ENCODE results near the gene AKR1B15.
"Not testable (repeated sequence)": the region's sequence is repeated elsewhere in the genome, so short reads cannot be mapped to it uniquely, and the experiment has no call there.

AKR1B15 gene

DNA sequence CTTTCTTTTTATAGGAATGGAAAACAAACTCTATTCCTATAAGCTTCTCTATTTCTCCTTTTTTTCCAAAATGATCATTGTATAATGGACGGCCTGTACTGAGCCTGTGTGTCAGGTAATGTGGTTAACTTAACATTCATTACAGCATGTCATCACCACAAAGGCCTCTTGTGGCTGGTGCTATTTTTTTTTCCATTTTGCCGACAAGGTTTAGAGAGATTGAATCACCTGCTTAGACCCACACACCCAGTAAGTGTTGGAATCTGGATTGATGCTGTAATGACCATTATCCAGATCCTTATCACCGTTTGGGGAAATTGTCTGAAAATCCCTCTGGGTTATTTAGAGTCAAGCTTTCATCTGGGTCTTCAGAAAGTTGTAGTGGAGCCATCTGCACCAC is 18.5 kb downstream of the AKR1B15 start:
- no peak for DNase-seq

DNA sequence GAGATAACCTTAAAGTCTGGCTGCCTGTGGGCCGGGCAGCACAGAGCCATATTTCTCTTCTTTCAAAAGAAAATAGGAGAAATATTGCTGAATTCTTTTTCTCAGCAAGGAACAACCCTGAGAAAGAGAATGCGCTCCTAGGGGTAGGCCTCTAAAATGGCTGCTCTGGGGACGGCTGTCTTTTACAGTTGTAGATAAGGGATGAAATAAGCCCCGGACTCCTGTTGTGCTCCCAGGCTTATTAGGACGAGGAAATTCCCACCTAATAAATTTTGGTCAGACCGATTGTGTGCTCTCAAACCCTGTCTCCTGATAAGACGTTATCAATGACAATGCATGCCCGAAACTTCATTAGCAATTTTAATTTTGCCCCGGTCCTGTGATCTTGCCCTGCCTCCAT is 21.1 kb downstream of the AKR1B15 start:
- not testable (repeated sequence) for DNase-seq

DNA sequence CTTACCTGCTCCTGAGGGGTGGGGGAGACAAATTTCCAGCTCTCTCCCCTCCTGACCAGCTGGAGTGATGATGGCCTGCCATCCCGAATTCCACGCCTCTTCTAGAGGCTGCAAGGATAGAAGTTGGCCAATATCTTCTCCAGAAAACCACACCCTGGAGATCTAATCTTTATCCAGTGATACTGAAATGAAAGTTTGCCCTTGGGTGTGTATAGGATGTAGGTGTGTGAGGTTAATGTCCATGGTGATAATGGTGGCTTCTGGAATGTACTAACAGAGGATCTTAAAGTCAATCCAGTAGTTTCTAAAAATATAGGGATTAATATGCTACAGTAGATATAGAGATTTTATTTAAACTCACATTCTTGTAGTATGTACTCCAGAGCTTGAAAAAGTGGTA is 22.2 kb downstream of the AKR1B15 start:
- DNase-seq = no peak

DNA sequence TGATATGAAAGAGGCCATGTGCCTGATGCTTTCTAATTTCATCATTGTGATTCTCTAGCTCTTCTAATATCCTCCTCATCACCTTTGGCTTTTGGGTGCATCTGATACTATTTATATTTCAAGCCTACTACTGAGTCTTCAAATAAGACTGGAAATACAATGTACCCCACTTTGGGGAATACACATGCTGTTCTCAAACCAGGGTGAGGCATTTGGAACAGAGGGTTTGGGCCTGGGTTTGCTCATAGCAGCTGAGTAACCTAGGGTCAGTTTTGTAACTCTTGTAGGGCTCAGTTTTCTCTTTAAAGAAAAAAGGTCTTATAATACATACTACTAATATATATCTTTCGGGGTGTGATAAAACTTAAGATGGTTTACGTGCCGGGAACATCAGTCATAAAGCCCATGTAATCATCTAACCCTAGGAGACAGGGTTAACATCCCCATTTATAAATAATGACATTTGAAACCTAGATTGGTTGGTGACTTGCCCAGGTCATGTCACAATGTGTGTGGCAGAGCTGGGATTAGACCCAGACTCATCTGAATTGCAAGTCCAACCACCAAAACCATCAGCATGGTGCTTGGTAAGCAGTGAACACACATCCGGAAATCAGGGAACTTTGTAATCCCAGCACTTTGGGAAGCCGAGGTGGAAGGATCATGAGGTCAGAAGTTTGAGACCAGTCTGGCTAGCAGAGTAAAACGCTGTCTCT is 23.0 kb downstream of the AKR1B15 start:
- no peak for DNase-seq

DNA sequence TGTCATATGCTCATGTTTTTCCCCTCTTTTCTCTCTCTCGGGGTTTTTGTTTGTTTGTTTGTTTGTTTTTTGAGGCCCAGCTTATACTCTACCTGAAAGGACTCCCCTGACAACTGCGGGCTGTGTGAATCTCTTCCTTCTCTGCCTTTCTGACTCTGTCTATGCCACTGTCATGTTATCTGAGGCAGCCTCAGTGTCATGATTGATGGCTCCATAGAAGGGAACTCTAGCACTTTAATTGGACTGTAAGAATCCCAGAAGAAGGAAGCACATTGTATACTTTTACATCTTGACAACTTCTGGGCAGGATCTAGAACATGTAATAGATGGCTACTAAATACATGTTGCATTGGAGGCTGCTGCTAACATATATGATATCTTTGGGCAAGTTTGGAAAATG is 25.4 kb downstream of the AKR1B15 start:
- DNase-seq = no peak

DNA sequence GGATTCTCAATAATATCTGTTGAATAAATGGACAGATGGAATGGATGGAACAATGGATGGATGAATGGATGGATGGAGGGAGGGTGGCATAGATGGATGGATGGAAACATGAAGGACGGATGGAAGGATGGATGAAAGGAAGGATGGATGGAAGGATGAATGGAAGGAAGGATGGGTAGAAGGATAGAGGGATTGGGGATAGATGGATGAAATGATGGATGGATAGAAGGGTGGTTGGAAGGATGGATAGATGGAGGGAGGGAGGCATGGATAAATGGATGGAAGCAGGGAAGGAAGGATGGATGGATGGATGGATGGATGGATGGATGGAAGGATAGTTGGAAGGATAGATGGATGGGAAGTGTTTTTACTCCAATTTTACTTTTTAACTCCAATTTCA is 35.4 kb downstream of the AKR1B15 start:
- DNase-seq = no peak

DNA sequence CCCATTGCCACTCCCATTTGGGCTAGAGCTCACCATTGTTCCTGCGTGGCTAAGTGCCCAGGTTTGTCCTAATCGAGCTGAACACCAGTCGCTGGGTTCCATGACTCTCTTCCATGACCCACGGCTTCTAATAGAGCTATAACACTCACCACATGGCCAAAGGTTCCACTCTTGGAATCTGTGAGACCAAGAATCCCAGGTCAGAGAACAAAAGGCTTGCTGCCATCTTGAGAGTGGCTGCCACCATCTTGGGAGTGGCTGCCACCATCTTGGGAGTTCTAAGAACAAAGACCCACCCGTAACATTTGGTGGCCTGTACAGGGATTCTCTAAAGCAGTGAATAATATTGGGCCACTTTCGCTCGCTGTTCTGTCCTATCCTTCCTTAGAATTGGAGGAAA is 37.0 kb downstream of the AKR1B15 start:
- no peak for DNase-seq

DNA sequence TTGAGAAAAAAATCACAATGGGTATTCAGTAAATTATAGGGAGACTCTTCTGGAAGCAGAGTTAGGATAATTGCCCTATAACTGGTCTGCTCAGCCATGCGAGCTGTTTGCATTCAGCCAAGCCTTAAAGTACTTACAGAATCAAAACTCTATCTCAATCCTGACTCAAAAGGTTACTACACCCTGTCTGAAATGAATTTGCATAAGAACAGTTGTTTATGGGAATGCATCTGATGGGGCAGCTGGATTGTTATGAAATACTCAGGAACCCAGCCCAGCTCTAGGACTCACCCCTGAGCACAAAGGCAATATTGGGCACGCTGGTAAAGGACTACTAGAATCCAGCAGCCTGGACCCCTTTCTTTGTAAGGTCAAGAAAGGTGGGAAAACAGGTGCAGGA is 38.8 kb downstream of the AKR1B15 start:
- no peak for DNase-seq

DNA sequence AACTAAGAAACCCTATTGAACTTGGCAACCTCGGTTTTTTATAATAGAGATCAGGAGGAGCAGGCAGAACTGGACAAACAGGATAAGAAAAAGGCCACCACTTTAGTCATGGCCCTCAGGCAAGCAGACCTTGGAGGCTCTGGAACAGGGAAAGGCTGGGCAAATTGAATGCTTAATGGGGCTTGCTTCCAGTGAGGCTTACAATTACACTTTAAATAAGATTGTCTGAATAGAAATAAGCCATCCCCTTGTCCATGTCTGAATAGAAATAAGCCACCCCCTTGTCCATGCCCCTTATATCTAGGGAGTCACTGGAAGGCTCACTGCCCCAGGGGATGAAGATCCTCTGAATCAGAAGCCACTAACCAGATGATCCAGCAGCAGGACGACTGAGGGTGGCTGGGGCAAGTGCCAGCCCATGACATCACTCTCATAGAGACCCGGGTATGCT is 40.6 kb downstream of the AKR1B15 start:
- no peak for DNase-seq

DNA sequence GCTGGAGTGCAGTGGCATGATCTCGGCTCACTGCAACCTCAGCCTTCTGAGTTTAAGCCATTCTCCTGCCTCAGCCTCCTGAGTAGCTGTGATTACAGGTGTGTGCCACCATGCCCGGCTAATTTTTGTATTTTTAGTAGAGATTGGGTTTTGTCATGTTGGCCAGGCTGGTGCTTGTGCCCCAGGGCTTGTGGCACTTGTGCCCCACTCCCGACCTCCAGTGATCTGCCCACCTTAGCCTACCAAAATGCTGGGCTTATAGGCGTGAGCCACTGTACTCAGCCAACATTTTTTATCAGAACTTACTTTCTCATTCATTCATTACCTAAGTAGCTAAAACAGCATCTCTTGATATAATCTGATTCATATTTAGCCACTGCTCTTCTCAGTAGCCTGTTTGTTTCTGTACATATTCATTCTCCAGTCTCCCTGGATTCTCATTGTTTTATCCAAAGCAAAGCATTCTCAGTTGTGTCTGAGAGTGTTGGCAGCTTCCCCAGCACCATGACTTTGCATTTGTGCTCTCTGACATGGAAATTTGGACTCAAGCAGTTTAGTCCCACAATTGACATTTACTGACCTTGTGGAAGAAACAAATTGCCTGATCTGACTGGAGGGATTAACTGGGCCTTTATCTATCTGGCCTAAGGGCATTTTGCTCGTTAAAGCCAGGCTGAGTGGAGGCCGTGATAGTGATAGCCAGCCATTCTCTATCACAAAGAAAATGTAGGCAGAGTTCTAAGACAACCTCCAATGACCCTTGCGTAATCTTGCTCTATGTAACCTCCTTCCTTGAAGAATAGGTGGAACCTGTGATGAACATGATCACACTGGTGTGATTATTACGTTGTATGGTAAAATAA is 44.9 kb downstream of the AKR1B15 start:
- DNase-seq = no peak

DNA sequence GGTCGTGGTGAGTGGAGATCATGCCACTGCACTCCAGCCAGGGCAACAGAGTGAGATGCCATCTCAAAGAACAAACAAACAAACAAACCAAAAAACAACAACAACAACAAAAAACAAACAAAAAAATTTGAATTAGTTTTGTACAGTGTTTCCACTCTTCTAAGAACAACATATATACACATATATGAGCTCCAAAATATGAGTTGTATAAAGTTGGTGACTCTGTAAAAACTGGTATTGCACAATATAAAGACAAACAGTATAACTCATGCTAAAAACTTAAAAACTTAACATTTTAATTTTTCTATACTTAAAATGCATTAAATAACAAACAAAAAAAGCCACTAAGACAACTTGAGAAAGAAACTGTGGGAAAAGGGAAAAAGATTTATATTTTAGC is 46.0 kb downstream of the AKR1B15 start:
- DNase-seq = no peak

DNA sequence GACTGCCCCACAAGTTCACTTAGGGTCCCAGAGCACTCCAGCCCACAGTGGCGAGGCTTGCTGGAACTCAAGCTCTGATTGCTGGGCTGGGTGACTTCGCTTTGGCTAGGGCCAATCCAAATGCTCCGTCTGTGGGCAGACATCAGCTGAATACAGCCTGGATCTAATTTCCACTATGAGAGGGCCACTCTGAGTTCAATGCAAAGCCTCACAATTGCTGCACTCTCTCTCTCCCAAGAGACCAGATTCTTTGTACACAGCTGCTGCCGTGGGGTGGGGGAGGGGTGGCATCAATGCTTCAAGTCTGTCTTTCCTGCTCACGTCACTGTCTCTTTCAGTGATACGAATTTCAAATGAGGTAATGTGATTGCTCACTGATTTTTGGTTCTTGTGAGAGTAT is 50.5 kb downstream of the AKR1B15 start:
- DNase-seq = no peak

DNA sequence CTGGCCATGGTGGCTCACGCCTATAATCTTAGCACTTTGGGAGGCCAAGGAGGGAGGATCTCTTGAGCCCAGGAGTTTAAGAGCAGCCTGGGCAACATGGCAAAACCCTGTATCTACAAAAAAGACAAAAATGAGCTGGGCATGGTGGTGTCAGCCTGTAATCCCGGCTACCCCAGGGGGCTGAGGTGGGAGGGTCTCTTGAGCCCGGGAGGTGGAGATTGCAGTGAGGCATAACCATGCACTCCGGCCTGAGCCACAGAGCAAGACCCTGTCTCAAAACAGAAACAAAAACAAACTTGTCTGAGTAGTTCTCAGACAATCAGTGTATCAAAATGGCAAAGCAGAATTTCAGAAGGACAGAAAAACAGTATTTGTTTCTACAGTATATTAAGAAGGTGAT is 52.5 kb downstream of the AKR1B15 start:
- no peak for DNase-seq

DNA sequence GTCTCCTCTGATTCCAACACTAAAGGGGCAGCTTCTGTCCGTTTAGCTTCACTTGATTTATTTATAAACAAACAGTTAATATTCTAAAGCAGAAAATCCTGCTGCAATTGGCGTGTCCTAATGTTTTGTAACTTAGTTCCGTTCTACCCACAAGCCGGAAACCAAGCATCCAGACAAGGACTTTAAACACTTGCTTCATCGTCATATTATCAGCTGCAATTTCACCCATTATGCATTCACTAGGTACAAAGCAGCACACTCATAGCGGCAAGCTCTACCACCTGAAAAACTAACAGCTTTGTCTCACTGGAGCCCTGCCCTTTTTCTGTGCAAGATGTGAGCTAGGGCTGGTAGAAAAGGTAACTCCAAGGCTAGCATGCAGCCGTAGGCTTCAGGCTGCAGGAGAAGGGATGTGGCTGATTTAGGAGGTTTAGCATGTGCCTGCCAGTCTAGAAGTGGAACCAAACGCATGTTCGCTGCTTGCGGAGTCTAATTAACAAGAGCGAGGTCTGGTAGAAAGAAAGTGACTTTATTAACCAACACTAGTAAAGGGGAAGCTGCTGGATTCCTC is 54.1 kb downstream of the AKR1B15 start:
- DNase-seq = no peak

DNA sequence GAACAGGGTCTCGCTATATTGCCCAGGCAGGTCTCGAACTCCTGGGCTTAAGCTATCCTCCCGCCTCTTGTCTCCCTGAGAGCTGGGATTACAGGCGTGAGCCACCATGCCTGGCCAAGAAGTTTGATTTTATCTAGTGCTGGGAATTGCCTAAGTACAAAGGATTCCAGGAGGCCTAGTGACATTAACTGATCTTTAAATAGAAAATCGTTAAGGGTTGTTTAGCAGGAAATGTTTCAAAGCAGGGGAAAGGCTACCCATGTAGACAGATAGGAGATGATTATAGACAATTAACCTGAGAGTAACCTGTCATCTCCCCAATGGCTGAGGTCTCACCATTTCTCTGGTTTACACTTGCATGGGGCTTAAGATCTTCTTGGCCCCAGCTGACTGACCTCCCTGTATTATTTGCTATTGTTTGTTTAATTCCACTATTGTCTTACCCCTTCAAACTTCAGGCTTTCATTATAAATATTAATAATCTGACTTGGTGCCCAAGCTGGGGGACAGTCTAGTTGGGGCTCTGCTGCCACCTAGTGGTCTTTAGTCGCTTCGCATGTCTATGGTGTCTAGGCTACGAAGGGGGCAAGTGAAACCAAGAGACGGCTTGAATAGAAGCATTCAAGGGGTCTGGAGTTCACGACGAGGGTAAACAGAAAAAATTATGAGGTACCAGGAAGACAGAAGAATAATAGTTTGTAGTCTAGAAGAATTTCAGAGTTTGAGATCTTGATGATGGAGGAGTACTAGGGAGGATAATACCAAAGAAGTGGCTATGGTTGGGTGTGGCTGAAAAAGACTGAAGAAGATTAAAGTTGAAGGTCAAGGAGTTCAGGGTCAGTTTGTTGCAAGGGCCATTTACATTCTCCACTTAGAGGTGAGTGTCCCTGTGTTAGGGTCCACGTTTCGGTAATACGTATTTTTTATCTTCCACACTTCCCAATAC is 57.3 kb downstream of the AKR1B15 start:
- DNase-seq = peak; percentile 27

DNA sequence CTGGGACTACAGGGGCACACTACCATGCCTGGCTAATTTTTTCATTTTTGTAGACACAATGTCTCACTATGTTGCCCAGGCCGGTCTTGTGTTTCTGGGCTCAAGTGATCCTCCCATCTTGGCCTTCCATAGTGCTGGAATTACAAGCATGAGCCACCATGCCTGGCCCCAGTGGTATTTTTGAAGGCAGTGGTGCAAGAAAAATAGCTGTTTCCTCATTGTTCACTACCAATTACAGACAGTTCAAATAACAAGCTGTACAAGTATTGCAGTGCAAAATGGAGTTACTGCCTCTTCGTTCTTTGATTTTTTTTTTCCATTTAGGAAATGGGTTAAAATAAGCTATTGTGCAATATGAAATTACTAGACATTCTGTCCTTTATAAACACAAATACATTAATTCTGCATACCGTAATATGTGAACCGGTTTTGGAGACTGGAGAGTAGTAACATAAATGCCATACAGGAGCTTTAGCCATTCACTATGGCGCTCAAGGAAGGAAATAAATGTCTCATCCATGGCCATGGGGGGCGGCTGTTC is 62.8 kb downstream of the AKR1B15 start:
- no peak for DNase-seq

DNA sequence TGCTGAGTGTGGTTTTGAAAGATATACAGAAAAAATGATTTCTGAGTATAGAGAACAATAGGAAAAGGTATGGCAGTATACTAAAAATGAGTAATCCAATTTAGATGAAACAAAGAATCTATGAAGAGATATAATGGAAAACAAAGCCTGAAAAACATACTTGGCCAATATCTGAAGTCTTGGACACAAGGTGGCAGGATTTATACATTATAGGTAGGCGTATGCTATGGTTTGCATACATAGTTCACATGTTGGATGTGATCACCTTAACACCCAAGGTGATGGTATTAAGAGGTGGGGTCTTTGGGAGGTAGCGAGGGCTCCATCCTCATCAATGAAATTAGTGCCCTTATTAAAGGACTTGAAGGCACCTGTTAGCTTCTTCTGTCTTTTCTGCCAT is 63.3 kb downstream of the AKR1B15 start:
- DNase-seq = no peak

DNA sequence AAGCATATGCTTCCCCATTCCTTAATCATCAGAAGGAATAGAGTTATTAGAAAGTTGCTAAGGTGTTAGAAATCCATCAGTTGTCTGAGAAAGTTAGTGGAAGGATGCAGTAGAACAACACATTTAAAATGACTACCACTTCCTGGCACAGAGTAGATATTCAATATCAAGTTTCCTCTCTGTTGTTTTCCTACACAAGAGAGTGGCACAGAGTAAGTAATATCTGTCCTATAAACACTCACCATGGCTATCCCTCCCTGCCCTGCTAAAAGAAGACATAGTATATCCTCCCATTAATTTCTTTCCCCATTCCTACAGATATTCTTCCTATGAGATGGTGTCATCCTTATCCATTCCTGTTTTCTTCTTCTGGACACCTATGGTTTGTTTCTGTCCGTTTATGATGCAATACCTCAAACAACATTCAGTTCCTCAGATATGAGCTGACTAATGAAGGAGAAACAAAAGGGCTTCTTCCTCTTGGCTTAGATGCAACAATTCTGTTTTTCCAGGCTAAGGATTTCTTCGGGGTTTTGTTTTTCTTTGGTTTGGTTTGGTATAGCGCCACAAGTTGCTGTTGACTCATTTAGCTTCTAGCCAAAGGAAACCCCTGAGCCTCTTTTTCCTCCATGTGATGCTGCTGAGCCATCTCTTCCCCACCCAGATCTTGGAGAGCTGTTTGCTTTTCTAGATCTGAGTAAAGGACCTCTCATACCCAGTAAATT is 64.9 kb downstream of the AKR1B15 start:
- no peak for DNase-seq

DNA sequence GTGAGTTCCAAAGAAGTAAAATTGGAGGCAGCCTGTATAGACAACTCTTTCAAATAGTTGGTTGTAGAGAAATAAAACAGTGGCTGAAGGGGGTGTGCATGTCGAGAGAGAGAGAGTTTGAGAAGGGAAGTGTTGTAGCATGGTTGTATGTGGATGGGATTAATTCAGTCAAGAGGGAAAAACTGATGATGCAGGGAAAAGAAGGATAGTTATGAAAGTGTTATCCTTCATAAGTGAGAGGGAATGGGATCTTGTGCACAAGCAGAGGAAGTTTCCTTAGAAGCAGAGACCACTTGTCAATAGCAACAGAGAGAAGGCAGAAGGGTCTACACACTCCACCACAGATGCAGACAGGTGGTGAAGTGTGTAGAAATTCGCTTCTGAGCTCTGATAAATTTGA is 67.7 kb downstream of the AKR1B15 start:
- DNase-seq = no peak

DNA sequence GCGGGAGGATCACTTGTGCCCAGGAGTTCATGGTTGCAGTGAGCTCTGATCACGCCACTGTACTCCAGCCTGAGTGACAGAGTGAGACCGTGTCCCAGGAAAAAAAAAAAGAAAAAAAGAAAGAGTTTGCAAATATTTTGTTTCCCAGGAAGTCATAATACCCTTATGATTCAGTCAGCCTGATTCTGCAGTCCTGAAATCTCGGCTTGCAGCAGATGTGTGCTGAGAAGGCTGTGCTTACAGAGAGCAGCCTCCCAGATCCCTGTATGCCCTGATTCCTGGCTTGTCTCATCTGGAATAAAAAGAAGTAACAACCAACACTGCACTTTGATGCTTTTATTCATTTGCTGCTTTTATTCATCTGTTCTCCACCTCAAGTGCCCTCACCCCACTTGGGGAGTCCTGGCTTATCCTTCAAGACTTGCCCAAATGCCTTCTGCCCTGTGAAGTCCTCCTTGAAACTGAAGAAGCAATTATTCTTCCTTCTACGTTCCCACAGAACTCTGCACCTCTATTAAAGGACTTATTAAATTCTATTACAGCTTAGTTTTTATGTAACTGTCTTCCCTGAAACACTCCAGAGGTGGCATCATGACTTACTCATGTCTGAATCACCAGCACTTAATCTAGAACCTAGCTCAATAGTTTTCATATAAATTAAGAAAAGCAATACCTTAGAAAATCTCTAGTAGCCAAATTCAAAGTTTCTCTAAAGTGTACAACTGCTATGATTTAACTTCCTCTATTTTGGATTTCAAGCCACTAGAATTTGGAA is 70.0 kb downstream of the AKR1B15 start:
- no peak for DNase-seq
